Brain pericyte (primary cell): ENCODE measurements around the gene TRPM1.

ENCODE experiments used
- DNase-seq: peaks from one replicate; pipeline ENCODE4 v3.0.0-alpha.2; 2012; ENCODE audit warnings: low read depth, low spot score

Gene TRPM1

DNA sequence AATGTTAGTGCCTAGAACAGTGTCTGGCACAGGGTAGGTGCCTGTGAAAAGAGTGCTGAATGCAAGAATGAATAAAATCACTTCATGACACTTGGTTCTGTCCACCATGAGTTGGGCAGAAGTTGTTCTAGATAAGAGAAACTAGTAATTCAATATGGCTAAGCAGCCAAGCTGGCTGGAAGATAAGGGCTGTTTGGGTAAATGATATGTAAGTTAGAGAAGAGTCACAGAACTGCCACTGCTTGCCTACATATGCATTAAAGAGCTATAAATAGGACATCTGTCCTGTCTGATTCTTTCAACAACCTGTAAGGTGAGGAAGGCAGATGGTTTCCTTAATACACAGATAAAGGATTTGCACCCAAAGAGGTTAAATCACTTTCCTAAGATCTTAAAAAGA is 123.2 kb downstream of the TRPM1 start:
- DNase-seq = no peak

DNA sequence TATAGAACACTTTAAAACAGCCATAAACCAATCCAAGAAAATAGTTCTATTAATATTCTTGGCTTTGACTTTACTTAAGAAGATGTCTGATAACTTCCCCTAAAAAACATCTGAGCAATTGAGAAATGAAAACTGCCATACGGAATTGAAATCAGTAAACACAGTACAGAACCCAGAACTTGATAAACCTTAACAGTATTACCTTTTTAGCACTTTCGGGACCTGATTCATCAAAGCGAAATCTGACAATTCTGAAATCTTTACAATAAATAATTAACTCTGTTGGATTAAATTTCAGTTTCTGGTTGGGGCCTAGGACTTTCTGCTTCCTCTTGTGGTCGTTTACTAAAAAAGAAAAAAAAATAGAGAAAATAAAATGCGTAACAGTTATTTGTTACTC is 127.4 kb downstream of the TRPM1 start:
- DNase-seq = no peak

DNA sequence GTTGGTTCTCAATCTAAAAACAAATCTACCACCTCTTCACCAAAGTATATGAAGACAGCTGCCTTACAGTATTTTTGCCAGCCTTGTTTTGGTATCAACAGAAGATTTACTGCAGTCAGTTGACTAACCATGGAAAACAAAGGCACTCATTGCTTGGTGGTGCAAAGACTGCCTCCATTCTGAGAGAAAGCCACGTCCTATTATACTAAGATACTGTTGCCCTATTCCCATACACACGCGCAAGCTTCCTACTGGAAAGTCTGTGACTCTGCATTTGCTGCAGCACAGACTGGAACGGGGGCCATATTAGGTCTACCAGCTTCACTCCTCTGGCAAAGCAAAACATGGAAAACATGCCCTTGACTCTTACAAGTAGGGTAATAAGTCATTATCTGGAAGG is 128.1 kb downstream of the TRPM1 start:
- DNase-seq = no peak

DNA sequence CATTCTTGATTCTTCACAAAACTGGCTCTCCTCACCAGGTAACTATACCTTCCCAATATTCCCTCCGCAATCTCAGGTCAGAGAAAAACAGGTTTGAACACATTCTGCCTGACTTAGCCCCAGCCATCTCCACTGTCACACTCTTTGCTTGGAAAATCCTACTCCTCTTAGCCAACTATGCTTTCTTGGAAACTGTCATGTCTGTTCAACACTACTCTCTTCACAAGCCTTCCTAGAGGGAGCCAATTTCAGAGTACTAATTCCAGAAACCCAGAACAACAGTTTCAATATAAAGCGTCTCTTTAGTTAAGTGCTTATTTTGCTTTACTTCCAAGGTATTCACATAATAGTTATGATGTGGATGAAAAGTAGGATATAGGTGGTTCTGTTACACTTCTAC is 131.8 kb downstream of the TRPM1 start:
- no peak for DNase-seq

DNA sequence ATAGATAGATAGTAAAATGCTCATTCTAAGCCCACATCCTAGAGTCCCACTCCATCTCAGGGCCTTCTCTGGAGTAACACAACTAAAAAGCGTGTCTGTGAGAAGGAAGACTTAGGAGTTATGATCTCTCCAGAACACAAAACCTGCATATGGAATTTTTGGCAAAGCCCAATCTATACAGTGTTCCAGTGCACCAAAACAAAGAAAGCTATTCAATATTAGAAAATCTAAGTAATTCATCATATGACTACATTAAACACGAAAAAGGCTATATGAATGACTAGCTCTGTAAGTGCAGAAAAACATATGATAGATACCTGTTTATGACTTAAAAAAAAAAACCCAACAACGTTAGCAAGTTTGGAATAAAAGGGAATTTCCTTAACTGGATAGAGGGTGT is 137.8 kb downstream of the TRPM1 start:
- DNase-seq = no peak

DNA sequence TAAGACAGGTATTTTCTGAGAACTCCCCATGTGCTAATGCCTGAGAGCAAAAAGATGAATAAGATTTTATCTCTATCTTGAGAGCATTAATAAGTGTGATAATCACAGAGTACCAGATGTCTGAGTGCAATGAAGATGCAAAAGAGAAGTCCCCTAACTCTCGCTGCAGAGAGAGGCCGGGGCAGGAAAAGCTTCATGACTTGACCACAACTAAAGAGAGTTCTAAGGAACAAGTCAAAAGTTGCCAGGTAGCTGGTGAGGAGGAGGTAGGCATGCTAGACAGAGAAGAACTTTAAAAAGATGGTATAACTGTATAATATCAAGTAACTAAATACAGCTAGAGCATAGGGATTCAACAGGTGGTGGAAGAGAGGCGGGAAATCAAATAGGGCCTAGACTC is 138.9 kb downstream of the TRPM1 start:
- DNase-seq = no peak

DNA sequence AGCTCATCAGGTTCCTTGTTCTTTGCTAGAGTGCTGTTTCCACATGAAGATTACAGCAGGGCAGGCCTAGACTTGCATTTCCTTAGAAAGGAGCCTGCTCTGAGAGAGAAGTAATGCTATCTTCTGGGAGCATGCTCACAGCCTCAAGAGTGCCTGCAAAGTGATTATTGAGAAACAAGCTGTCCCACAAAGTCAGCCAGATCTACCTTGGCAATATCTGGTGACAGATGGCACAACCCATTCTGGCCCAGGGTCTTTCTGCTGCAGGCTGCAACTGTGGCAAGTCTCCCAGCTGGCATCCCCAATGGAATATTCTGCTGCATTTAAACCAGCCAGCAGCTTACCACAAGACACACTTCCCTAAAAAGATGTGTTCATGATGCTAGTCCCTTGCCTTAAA is 139.4 kb downstream of the TRPM1 start:
- DNase-seq = no peak

DNA sequence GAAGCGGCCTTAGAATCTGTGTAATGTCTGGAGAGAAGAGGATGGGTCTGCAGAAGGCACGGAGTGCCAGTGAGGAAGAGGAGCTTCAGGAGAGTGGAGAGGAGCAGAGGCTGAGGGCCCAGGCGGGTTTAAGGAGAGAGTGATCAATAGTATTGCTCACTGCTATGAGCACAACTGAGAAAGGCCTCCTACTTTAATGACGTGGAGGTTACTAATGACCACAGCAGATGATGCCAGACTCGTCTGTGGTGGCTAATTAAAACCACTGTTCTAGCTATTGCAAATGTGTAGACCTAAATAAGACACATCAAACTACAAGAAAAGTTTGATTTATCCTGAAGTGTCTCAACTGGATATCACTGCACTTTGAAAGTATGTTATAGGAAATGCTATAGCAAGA is 143.3 kb downstream of the TRPM1 start:
- no peak for DNase-seq

DNA sequence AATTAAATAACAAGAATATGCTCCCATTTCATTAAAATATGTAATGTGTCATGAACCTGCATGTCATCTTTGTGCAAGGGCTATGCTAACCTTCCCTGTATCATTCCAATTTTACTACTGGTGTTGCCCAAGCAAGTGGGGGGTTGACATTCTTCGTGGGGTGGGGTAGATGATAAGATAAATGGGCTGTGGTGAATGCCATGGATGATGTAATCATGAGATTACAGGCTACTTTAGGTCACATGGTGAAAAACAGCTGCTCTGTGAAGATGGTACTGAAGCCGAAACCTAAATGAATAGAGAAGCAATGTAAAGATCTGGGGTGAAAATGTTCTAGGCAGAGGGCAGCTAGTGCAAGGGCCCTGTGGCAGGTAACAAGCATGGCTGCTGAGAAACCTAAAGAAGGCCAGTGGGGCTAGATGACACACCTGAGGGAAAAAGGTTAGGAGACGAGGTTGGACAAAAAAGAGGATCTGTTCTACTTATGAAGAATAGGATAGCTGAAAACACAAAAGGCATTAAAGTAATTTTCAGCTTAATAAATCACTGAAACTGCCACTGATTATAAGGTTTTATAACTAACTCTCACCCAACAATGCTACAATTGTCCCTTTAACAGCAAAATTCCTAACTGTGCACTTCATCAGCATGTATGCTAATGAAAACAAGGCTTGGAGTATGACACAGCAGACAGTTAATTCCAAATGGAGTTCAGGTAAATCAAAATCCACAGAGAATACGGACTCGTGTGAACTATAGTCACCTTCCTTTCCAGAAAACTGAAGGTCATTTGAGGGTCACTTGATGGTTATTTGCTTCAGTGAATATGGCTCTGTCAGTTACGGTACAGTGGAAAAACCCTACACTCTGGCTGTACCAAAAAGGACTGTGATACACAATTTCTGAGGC is 145.1 kb downstream of the TRPM1 start:
- DNase-seq = no peak

DNA sequence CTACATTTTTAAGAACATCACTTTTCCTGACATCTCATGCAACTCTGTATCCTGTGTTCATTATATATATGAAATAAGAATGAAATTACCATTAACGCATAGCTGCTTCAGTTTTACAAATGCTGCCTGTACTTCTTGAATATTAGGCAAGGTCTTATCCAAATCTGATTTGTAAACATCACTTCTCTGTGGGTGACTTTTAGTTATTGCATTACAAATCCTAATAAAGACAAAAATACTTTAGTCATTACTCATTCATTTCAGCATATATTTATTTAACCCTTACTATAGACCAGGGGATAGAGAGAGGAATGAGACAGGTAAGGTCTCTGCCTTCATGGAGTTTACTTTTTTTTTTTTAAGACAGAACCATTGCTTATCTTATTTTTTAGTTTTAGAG is 146.9 kb downstream of the TRPM1 start:
- DNase-seq = no peak

DNA sequence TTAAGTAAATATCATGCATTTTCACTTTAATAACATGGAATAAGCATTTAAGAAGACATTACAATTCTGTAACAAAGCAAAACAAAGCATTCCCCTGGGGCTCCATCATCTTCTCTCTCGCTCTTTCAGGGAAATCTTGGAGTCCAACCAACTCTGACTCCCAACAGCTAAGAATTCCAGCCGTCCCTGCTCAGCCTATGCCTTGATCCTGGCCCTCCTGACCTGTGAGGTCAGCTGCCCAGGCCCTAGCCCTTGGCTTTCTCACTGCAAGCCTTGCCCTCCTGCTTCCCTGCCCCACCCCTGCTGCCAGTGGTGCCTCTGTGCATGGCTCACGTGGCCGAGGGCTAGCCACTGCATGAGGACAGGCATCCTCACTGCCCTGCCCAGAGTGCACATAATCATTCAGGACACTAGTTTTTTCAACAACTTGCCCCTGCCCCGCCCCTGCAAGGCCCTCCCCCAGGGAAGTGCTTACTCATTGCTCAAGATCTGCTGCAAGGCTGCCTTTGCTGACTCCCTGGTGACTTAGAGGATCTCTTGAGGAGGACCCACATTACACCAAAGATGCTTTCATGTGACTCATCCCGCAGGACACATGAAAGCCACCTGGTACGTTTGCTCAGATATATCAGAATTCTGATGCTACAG is 147.7 kb downstream of the TRPM1 start:
- DNase-seq = peak; percentile 21

DNA sequence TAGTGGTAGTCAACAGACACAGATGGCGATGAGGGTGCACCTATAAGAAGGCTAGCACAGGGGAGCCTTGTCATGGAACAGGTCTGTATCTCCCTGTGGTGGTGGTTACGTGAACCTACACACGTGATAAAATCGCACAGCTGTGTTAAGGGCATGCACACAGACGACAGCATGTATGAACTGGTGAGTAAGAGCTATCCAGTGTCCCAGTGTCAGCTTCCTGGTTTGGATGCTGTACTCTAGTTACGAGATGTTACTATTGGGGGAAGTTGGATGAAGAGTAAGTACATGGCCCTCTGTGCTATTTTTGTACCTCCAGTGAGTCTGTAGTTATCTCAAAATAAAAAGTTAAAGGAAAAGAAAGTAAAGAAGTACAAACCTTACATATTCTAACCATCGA is 148.3 kb downstream of the TRPM1 start:
- DNase-seq = no peak
